Renal cortical epithelial cell (primary cell): ENCODE measurements around the gene STK4. TPM values are rescaled to one million over a fixed set of nuclear protein-coding genes. Genes with fewer than 3 reads are reported as not detected.

Experiments used
- DNase-seq: peaks from one replicate; pipeline ENCODE4 v3.0.0-alpha.2; 2011; ENCODE audit warnings: low read depth
- total RNA-seq: library from RNA; depleted of rRNA; stranded (reverse); fragments of >200 nt; gene quantifications from 2 replicates; pipeline ENCODE4 v1.2.3, GENCODE V29; 2014

Gene STK4
- total RNA-seq, 1 donor from 2014 or later, result 41.2 TPM

GRCh38 chr20:45111799-45112471 is 145.6 kb downstream of the STK4 start:
- DNase-seq, result no peak

GRCh38 chr20:45112754-45113153 is 146.4 kb downstream of the STK4 start:
- no peak for DNase-seq

GRCh38 chr20:45113865-45114264 is 147.6 kb downstream of the STK4 start:
- DNase-seq, result no peak

- no peak for DNase-seq
Observed at GRCh38 chr20:45114465-45115385, 148.4 kb downstream of the STK4 start, which contains the start of gene WFDC5. Gene WFDC5, minus strand, starts transcription at chr20:45115174. Its CDS starts 91 bp downstream, at chr20:45115083.

- no peak for DNase-seq
Observed at GRCh38 chr20:45115386-45115774, 149.1 kb downstream of the STK4 start.

GRCh38 chr20:45115829-45116228 is 149.5 kb downstream of the STK4 start:
- DNase-seq, result no peak

GRCh38 chr20:45117581-45117980 is 151.3 kb downstream of the STK4 start:
- no peak for DNase-seq

- DNase-seq, result no peak
Observed at GRCh38 chr20:45118028-45118427, 151.7 kb downstream of the STK4 start.

- no peak for DNase-seq
Observed at GRCh38 chr20:45119556-45120266, 153.4 kb downstream of the STK4 start.

- no peak for DNase-seq
Observed at GRCh38 chr20:45121388-45121787, 155.1 kb downstream of the STK4 start.

- no peak for DNase-seq
Observed at GRCh38 chr20:45124365-45124764, 158.1 kb downstream of the STK4 start, which contains the start of gene WFDC12. Gene WFDC12, minus strand, starts transcription at chr20:45124465. Its CDS starts 18 bp downstream, at chr20:45124447.

- peak; percentile 97 for DNase-seq
Observed at GRCh38 chr20:45128099-45128498, 161.8 kb downstream of the STK4 start.

Other genes starting within 250 kb of the STK4 start
- gene KCNK15, start 220.6 kb upstream of the STK4 start, total RNA-seq, result 2.1 and 4.6 TPM in 2 replicates
- 0.05 TPM in 1 of 2 replicates, not detected in the other for gene RIMS4, start 156.0 kb upstream of the STK4 start, total RNA-seq
- 151 and 278 TPM in 2 replicates for gene YWHAB, start 80.8 kb upstream of the STK4 start, total RNA-seq
- 3.8 and 18.3 TPM in 2 replicates for gene PABPC1L, start 56.5 kb upstream of the STK4 start, total RNA-seq
- gene TOMM34, start 6.1 kb upstream of the STK4 start, total RNA-seq, result 24.8 and 27.4 TPM in 2 replicates
- gene KCNS1, start 134.6 kb downstream of the STK4 start, total RNA-seq, result 12.3 and 22.6 TPM in 2 replicates
- not detected in 2 replicates for gene WFDC5, start 148.7 kb downstream of the STK4 start, total RNA-seq
- not detected in 2 replicates for gene WFDC12, start 158.0 kb downstream of the STK4 start, total RNA-seq
- gene PI3, start 208.4 kb downstream of the STK4 start, total RNA-seq, result 0.55 TPM in 1 of 2 replicates, not detected in the other
- not detected in 2 replicates for gene SEMG1, start 240.5 kb downstream of the STK4 start, total RNA-seq